Astrocyte of the cerebellum (primary cell): Measurements from ENCODE around the gene ELOVL5.

Experiments used
- DNase-seq: peaks from one replicate; pipeline ENCODE4 v3.0.0-alpha.2; 2011; ENCODE audit warnings: low read depth
- H3K4me3 ChIP-seq: 2 replicates; pipeline ENCODE4 v1.5.1; 2011; ENCODE audit warnings: mild to moderate bottlenecking, low read depth, low read length, moderate library complexity
- CTCF ChIP-seq: IDR thresholded peaks from 2 replicates; pipeline ENCODE4 v1.5.1; 2012; ENCODE audit warnings: low read length, low read depth, moderate library complexity, mild to moderate bottlenecking; ENCODE audit errors: missing control alignments
- in situ Hi-C: cut with HindIII; loops from 2 replicates; pipeline ENCODE4 v1.10.0; 2017; ENCODE audit warnings: low sequenced_read_pairs

ELOVL5 gene

GRCh38 chr6:53268858-53269608, 79.7 kb downstream of the ELOVL5 start:
- no peak for TF ChIP-seq CTCF
- no peak for DNase-seq
- no peak overlapping the region for H3K4me3 ChIP-seq
- in situ Hi-C loops: no loop called here

- no peak for TF ChIP-seq CTCF
- in situ Hi-C loops: no loop called here
- no peak overlapping the region for H3K4me3 ChIP-seq
- DNase-seq: no peak
These were observed 82.1 kb downstream of the ELOVL5 start for GRCh38 chr6:53266553-53267090.

DNA sequence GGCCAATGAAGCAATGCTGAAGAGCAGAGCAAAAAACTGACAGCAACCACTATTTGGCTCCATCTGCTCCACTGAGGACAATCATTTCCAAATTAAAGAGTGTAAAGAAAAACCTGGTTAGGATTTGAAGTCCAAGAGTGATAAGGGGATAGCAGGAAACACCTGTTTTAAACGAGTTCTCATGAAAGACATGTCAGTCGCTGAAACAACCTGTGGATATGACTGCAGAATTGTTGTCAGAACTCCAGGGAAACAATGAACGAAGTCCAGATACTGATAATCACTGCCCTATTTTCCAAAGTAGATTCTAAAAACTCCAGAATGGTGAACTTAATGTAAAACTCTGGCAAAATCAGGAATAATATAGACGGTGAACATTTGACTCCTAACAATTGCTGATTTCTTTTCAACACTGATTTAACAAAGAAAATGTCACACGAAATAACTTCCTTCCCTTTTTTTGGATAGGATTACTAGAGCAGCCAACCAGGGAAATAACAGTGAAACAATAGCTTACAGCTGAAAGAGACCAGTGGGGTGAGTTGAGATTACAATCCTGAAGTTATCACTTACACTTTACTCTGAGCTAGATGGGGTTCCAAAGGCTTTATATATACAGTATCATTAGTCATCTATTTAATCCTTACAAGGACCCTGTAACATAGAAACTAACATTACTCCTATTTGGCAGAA, 83.7 kb downstream of the ELOVL5 start:
- no peak for TF ChIP-seq CTCF
- in situ Hi-C loops: no loop called here
- no peak overlapping the region for H3K4me3 ChIP-seq
- DNase-seq: no peak

DNA sequence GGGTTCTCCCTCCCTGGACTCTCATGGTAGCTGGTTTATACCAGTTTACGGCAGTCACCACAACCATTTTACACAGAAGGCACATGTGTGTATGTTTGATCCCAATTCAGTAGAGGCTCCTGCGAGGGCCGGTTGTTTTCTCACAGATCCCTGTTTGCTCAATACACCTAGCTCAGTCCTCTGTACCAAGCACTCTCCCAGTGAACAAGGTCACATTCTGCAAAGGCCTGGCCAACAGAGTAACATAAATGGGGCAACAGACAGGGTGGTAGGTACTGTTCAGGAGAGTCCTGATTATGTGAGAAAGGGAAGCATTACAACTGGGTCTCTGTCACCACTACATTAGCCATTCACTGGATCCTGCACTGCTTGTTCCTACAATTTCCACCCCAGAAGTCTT, 84.4 kb downstream of the ELOVL5 start:
- DNase-seq: no peak
- H3K4me3 ChIP-seq: no peak overlapping the region
- TF ChIP-seq CTCF: no peak
- in situ Hi-C loops: no loop called here

GRCh38 chr6:53263917-53264316, 84.8 kb downstream of the ELOVL5 start:
- DNase-seq: no peak
- no peak overlapping the region for H3K4me3 ChIP-seq
- in situ Hi-C loops: no loop called here
- TF ChIP-seq CTCF: no peak

- in situ Hi-C loops: no loop called here
- TF ChIP-seq CTCF: no peak
- DNase-seq: no peak
- H3K4me3 ChIP-seq: no peak overlapping the region
These were observed 88.7 kb downstream of the ELOVL5 start for GRCh38 chr6:53259860-53260580.
